ENCODE data around the gene ATAD2B. TPM values are rescaled to one million over a fixed set of nuclear protein-coding genes. Genes with fewer than 3 reads are reported as not detected.
"Not testable (repeated sequence)": the region's sequence is repeated elsewhere in the genome, so short reads cannot be mapped to it uniquely, and the experiment has no call there.

Gene ATAD2B
- total RNA-seq: 9.2 and 10.5 TPM in 2 replicates

DNA sequence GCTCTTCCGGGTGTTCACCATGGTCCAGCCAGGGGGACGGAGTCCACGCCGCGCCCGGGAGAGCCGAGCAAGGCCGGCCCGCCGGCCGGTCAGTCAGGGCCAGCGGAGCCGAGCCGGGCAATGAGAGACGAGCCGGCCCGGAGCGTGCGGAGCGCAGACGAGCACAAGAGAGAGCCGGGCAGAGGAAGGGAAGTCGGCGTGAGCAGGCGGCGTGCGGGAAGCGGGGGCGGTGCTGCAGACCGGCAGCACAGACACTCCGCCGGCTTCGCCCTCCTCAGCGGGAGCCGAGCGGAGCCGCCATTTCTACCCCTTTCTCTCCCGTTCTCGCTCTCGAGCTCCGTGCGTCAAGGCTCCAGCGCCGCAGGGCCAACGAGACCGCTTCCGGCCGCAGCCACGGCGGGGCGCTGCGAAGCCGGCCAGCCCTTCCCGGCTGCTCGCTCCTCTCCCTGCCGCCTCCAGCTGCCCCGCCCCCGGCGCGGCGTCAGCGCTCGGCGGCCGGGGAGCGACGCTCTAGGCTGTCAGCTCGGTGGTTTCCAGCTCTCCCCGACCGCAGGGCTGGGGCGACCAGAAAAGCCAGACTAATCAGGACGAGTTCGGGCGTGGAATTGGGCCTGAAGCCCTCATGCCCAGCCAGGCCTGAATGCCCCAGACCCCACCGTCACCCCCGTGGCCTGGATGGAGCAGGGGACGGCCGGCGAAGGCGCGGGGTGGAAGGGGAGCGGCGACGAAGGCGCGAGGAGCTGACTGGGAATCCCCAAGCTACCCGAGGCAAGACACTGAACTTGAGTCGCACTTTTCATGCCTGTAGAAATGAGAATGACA is at the start of gene ATAD2B:
Gene ATAD2B, minus strand, starts transcription at position 374 of the 822 bp plus-strand sequence. Its CDS starts 353 bp downstream, at position 21.
- peak; percentile 85 to 96 for DNase-seq (ENCODE audit: low read depth in 2 of 2)

DNA sequence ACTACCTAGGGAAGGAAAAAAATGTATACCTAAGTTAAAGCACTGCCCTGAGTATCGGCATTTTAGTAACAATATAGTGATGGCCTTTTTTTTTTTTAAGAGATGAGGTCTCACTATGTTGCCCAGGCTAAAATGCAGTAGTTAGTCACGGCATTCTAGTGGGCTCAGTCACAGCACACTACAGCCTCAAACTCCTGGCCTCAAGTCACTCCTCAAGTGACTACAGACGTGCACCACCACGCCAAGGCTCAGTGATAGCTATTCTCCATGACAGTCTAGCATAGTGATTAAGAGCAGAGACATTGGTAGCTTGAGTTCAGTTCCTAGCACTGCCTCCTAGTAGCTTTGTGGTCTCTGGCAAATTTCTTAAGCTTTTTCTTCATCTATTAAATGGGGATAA is 40.9 kb upstream of the ATAD2B start:
- DNase-seq (ENCODE audit: low read depth in 2 of 2): no peak

DNA sequence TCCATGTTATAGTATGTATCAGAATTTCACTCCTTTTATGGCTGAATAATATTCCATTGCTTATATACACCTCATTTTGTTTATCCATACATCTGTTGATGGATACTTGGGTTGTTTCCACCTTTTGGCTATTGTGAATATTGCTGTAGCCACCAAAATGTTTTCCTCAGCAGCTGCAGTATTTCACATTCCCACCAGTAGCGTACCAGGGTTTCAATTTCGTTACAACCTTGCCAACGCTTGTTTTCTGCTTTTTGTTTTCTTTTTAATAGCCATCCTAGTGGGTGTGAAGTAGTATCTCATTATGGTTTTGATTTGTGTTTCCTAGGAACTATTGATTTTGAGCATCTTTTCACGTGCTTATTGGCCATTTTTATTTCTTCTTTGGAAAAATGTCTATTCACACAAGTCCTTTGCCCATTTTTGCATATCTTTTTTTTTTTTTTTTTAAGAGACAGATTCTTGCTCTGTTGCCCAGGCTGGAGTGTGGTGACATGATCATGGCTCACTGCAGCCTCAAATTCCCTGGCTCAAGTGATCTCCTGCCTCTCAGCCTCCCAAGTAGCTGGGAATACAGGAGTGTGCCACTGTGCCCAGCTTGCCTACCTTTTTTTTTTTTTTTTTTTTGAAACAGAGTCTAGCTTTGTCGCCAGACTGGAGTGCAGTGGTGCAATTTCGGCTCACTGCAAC is 27.5 kb upstream of the ATAD2B start:
- DNase-seq (ENCODE audit: low read depth in 2 of 2): no peak

DNA sequence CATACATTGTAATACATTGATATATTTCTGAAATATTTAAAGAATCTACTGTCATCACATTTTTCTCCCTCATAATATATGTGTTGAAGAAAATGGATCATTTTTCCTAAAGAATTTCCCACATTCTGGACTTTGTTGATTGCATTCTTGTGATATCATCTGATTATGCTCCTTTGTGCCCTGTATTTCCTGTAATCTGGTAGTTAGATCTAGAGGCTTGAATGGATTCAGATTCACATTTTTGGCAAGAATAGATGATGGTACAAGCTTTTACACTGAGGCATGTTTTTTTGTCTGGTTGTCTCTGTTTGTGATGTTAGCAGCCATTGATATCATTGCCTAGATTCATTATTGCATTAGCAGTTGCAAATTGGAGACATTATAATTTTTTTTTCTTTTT is 26.7 kb upstream of the ATAD2B start:
- no peak for DNase-seq (ENCODE audit: low read depth in 2 of 2)

DNA sequence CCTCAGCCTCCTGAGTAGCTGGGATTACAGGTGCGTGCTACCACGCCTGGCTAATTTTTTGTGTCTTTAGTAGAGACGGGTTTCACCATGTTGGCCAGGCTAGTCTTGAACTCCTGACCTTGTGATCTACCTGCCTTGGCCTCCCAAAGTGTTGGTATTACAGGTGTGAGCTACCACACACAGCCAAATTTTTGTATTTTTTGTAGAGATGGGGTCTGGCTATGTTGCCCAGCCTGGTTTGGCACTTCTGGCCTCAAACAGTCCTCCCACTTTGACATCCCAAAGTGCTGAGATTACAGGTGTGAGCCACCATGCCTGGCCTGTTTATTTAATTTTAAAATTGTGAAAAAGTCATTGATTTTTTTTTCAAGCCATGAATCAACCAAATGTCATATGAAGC is 25.6 kb upstream of the ATAD2B start:
- DNase-seq (ENCODE audit: low read depth in 2 of 2): not testable (repeated sequence)

DNA sequence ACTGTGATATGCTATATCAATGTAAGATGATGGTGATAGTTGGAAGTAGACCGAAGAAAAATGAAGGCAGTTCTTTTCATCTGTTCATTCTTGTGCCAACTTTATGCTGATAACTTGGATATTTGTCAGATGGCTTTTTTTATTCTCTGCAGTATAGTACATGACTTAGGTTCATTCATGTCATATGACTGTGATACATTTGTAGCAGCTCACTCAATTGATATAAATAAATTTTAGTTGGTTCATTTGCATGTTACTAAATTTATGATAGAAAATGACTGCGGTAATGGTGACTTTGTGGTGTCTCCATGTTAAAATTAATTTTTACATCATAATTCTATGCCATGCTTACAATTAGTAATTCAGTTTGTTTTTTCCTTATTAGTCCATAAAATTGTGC is 20.4 kb upstream of the ATAD2B start:
- no peak for DNase-seq (ENCODE audit: low read depth in 2 of 2)

DNA sequence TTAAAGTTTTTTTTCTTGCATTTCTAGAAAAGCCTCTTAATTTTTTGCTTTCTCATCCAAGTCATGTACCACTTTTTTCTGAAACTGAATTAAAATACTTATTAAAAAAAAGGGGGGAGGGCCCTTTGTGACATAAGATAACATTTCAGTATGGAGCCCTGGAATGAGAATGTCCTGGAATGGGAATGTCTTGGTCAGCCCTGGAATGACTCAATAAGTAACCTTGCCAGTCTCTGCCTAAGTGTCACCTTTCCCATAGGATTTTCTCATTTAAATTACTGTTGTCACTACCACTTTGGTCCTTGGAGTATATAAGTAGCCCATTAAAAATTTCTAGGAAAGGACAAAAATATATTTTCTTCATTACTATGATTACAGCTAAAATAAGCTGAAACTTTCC is 18.1 kb upstream of the ATAD2B start:
- DNase-seq (ENCODE audit: low read depth in 2 of 2): no peak

DNA sequence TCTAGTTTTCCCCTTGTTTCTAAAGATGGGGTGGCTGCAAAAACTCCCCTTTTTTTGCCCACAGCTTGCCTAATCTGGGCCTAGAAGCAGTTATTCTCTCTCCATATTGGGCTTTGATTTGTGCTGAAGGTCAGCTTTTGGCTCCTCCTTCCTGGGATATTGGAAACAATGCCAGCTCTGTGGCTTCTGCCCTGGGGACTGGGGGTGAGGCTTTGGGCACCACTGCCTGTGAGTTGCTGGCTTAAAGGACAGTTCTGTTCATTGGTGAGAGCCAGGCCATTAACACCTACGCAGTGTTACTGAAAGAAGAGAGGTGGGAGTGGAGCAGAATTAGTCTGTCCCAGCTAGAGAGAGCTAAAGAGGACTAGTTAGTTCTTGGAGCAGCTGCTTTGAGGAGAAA is 17.6 kb upstream of the ATAD2B start:
- no peak for DNase-seq (ENCODE audit: low read depth in 2 of 2)

DNA sequence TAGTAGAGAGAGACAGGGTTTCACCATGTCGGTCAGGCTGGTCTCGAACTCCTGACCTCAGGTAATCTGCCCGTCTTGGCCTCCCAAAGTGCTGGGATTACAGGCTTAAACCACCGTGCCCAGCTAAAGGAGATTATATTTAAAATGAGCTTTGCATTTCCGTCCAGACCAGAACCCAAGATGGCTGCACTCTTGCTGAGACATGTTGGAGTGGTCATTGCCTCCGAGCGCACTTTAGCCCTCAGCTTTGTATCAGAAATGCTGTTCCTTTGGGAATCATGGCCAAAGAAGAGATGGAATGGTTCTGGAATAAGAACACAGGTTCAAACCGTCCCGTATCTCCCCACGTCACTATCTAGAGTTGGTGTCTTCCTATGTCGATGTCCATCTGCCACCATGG is 16.7 kb upstream of the ATAD2B start:
- no peak for DNase-seq (ENCODE audit: low read depth in 2 of 2)

DNA sequence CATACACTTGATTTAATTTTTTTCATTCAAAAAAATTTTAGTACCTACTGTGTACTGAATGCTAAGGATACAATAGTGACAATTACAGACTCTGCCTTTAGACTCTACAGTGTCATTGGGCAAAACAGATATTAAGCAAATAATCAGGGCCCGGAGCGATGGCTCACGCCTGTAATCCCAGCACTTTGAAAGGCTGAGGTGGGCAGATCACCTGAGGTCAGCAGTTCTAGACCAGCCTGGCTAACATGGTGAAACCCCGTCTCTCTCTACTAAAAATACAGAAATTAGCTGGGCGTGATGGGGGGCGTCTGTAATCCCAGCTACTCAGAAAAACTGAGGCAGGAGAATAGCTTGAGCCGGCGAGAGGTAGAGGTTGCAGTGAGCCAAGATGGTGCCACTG is 14.7 kb upstream of the ATAD2B start:
- no peak for DNase-seq (ENCODE audit: low read depth in 2 of 2)

DNA sequence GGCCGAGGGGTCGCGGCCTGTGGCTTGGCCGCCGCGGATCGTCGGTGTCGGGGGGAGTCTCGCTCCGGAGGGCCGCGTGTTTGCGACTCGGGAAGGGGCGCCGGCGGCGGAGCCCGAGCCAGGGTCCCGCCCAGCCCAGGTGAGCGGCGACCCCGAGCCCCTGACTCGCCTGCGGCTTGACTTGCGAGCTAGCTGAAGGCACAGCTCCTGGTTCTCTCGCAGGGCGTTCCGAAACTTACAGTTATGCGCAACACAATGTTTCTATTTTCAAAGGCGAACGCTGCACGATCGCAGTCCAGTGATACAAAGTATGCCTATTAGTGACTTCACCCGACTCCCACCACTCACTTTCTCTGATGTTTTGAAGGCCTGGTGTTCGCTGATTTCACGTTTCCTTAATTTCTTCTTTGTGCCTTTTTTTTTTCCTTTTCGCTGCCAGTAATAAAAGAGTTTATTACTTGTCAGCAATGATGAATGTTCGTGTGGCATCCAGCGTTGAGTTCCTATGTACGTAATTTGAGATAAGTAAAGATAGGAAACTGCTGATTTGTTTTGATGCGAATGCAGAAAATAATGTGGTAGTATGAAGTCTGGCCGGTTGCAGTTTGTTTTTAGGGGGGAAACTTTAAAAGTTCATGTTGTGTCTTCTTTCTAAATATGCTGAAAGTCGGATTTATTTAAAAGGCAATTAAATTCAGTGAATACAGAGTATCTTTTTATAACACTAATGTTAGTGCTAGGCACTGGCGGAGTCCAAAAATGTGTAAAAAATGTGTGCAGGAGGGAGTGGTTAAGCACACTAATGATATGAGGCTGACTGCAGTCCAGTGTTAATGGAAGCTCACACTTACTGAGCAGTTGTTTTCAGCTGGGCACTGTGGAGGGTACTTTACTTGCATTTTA is 14.0 kb upstream of the ATAD2B start:
- peak in 1 of 2 donors; percentile 47 for DNase-seq (ENCODE audit: low read depth in 2 of 2)

DNA sequence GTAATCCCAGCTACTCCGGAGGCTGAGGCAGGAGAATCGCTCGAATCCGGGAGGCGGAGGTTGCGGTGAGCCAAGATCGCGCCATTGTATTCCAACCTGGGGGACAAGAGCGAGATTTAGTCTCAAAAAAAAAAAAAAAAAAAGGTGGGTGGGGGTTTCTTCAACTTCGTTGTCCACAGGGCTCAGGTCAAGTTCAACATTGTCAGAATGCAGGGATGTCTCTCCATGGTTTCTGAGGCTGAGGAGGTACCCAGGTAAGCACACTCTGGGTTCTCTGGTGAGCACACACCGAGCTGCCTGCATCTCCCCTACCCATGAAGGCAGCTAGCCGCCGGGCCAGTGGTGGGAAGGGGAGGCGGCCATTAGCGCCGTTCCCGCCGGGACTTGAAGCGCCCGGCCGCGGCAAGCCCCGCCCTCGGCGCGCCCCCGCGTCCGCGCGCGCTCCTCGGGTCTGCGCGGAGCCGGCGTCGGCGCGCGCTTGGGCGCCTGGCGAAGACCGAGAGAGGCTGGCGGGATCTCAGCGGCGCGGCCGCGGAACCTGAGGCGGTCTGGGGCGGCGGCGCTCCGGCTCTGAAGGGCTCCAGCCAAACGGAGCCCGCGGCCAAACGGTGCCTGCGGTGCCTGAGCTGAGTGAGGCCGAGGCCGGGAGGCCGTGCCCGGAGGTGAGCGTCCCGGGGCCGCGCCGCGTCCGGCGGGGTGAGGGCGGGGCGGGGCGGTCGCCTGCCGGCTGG is 13.2 kb upstream of the ATAD2B start, which contains the start of gene UBXN2A:
Gene UBXN2A, plus strand, starts transcription at position 477 of the 731 bp plus-strand sequence. CDS start 17,852 bp downstream, outside the sequence.
- DNase-seq (ENCODE audit: low read depth in 2 of 2): peak in 1 of 2 donors; percentile 85

DNA sequence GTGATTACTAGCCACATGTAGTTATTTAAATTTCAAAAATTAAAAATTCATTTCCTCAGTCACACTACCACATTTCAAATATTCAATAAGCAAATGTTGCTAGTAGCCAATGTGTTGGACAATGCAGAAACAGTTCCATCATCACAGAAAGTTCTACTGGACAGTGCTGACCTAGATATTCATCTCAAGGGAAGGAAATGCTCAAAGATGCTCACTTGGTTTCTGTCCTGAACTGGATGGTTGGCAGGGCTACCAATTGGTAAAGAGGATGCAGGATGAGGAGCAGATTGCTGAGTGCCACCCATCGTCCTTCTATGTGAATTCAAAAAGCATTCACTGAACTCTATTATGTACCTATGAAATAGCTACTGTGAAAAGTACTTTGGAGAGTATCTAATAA is 7.3 kb upstream of the ATAD2B start:
- DNase-seq (ENCODE audit: low read depth in 2 of 2): no peak

DNA sequence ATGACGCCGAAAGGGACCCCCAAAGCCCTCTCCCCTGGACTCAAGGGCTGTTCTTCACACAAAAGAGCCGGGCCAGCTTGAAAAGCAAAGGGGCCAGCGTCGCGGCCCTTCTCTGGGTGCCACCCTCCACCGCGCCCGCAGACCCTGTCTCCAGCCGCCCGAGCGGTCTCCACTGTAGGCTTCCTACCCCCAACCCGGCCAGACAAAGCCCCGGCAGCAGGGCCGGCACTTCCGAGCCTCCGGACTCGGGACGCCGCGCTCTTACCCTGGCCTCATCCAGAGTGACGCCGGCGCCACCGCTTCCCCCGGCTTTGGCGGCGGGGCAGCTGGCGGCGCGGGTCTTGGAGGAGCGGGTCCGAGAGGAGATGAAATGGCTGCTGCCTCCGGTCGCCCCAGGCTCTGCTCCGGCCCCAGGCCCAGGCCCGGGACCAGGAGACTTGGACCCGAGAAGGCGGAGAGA is 603 bp downstream of the ATAD2B start:
- DNase-seq (ENCODE audit: low read depth in 2 of 2): no peak

DNA sequence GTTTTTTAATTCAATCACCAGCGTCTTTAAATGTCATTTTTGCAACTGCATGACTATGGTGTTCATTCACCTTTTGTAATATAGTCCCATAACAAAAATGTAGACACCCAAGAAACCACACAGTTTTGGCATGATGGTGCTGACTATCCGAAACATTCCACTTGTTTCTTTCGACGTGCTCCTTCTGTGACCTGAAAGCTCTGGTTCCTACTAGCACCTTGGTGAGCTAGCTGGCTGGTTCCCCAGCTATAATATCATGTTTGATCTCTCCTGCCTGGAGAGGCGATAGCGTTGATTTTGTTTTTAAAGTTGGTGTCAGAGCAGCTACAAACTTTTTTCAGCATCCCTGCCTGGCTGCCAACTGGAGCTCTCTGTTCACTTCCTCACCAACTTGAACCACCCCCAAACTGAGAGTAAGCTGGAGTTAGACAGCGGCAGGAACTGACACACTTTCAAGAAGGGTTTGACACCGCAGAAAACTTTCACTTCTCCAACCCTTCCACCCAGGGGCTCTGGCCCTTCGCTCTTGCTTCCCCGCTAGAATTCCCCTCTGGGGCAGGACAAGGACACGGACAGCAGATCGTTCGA is 1.1 kb downstream of the ATAD2B start:
- DNase-seq (ENCODE audit: low read depth in 2 of 2): peak in 1 of 2 donors; percentile 71

DNA sequence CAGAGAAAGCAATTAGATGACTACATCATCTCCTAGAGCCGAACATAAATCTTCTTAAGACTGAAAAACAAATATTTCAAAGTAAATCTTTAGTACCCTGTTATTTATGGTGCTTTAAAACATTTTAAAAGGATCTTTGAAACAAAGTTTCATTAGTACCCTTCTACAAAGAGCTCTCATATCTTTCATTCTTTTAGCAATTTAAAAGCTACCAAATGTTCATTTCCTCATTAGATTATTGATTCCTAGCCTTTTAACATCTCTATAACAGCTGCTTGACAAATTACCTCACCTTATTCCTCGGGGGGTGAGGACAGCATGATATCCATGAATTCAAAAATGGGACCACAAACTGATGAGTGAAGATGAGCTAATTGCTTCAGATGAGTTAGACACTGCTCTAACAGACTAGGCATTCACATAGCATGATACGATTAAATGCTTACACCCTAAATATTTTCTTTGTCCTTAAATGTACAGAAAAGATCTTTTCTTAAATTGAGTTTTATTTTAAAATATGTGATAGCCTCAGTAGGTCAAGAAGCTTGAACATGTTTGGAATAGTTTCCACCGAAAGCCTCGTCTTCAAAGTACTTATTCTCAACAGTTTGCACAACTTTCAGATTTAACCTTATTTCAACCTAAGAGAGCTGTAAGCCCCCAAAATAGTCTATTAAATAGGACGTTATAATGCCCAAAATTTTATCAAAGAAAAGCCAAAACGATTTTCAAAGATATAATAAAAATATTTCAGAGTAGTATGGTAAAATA is 2.1 kb downstream of the ATAD2B start:
- DNase-seq (ENCODE audit: low read depth in 2 of 2): no peak

DNA sequence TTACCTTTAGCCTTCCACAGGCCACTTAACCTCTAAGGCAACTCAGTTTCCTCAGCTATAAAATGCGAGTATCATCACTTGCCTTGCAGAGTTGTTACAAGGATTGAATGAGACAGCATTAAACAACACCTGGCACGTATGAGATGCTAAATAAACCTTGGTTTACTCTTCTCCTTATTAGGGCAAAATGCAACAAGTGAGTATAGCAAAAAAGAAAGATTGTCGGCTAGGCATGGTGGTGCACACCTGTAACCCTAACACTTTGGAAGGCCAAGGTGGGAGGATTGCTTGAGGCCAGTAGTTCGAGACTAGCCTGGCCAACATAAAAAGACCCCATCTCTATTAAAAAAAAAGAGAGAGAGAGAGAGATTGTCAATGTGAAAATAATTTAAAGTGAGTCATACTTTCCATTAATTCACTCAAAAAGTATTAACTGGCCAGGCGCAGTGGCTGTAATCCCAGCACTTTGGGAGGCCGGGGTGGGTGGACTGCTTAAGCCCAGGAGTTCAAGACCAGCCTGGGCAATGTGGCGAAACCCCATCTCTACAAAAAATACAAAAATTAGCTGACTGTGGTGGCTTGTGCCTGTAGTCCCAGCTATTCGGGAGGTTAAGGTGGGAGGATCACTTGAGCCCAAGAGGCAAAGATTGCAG is 8.0 kb downstream of the ATAD2B start:
- no peak for DNase-seq (ENCODE audit: low read depth in 2 of 2)

DNA sequence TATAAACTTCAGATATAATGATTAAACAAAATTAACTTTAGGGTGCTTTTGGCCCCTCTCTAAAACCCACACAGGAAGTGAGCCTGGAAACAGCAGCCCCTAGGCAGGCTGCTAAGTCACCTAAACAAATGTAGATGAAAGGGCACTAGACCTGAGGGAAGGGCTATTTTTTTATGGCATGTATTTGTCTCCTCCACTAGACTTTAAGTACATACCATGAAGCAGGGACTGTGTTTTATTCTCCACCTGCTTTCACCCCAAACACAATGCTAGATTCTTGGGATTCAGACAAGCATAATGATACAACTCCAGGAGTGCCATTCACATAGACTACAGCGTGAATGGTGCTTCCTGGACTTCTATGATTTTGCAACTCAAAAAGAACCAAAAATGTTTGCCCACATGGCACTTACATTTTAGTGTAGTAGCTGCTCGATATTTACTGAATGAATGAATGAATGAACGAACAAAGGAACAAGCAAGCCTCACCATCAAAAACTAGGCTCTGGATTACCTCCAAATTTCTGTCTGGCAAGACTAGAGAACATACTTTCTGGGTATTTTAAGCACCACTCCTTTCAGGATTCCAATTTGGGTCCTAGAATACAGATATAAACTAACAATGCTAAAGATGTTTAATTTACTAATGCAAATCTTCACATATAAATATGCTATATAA is 10.1 kb downstream of the ATAD2B start:
- no peak for DNase-seq (ENCODE audit: low read depth in 2 of 2)

DNA sequence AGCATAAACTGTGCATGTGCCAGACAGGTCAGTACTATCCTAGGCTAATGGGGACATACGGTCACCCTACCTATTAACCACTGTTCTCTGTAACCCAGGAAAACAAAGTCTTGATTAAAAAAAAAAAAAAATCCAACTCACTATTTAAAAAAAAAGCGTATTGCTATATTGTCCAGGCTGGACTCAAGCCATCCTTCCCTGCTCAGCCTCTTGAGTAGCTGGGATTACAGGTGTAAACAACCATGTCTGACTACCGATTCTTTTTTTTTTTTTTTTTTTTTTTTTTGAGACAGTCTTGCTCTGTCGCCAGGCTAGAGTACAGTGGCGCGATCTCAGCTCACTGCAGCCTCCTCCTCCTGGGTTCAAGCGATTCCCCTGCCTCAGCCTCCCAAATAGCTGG is 11.6 kb downstream of the ATAD2B start:
- DNase-seq (ENCODE audit: low read depth in 2 of 2): no peak

All from dermis microvascular lymphatic vessel endothelial cell (primary cell).